ENCODE measurements around the gene ECSIT.
"Not testable (repeated sequence)": the region's sequence is repeated elsewhere in the genome, so short reads cannot be mapped to it uniquely, and the experiment has no call there.

Gene ECSIT

GRCh38 chr19:11479090-11479897 is 49.6 kb downstream of the ECSIT start:
- Histone ChIP-seq H3K4me3 (ENCODE audit: low read length) (no peak overlapping the region), H3K9ac (ENCODE audit: low read length) (no peak overlapping the region), H3K4me1 (ENCODE audit: control insufficient read depth, insufficient read depth, low read length) (no peaks in the 10 kb centered on the region), H3K27me3 (ENCODE audit: control insufficient read depth, insufficient read depth, low read length) (peaks cover 23% of the 10 kb centered on the region), H3K36me3 (ENCODE audit: control insufficient read depth, insufficient read depth, low read length) (peaks cover 2% of the 10 kb centered on the region), H3K27ac (ENCODE audit: low read depth, low read length) (no peak overlapping the region)

GRCh38 chr19:11478167-11479089 is 50.5 kb downstream of the ECSIT start:
- Histone ChIP-seq H3K4me3 (ENCODE audit: low read length) (no peak overlapping the region), H3K27ac (ENCODE audit: low read depth, low read length) (no peak overlapping the region), H3K36me3 (ENCODE audit: control insufficient read depth, insufficient read depth, low read length) (no peaks in the 10 kb centered on the region), H3K4me1 (ENCODE audit: control insufficient read depth, insufficient read depth, low read length) (no peaks in the 10 kb centered on the region), H3K9ac (ENCODE audit: low read length) (no peak overlapping the region), H3K27me3 (ENCODE audit: control insufficient read depth, insufficient read depth, low read length) (peaks cover 23% of the 10 kb centered on the region)

GRCh38 chr19:11475861-11476260 is 53.1 kb downstream of the ECSIT start:
- Histone ChIP-seq H3K27me3 (ENCODE audit: control insufficient read depth, insufficient read depth, low read length) (peaks cover 3% of the 10 kb centered on the region), H3K36me3 (ENCODE audit: control insufficient read depth, insufficient read depth, low read length) (no peaks in the 10 kb centered on the region), H3K9ac (ENCODE audit: low read length) (no peak overlapping the region), H3K4me1 (ENCODE audit: control insufficient read depth, insufficient read depth, low read length) (no peaks in the 10 kb centered on the region), H3K27ac (ENCODE audit: low read depth, low read length) (no peak overlapping the region), H3K4me3 (ENCODE audit: low read length) (no peak overlapping the region)

GRCh38 chr19:11475343-11475742 is 53.6 kb downstream of the ECSIT start:
- H3K27ac ChIP-seq (ENCODE audit: low read depth, low read length); H3K36me3 ChIP-seq (ENCODE audit: control insufficient read depth, insufficient read depth, low read length); H3K4me3 ChIP-seq (ENCODE audit: low read length): not testable (repeated sequence)

GRCh38 chr19:11473725-11474124 is 55.2 kb downstream of the ECSIT start:
- Histone ChIP-seq H3K4me3 (ENCODE audit: low read length) (no peak overlapping the region), H3K27ac (ENCODE audit: low read depth, low read length) (no peak overlapping the region), H3K27me3 (ENCODE audit: control insufficient read depth, insufficient read depth, low read length) (no peaks in the 10 kb centered on the region), H3K4me1 (ENCODE audit: control insufficient read depth, insufficient read depth, low read length) (no peaks in the 10 kb centered on the region), H3K36me3 (ENCODE audit: control insufficient read depth, insufficient read depth, low read length) (no peaks in the 10 kb centered on the region), H3K9ac (ENCODE audit: low read length) (no peak overlapping the region)

More at GRCh38 chr19:11475343-11475742, 53.6 kb downstream of the ECSIT start:
- not testable (repeated sequence) for H3K27me3 ChIP-seq (ENCODE audit: control insufficient read depth, insufficient read depth, low read length); H3K9ac ChIP-seq (ENCODE audit: low read length); H3K4me1 ChIP-seq (ENCODE audit: control insufficient read depth, insufficient read depth, low read length)

GRCh38 chr19:11468266-11468845 is 60.6 kb downstream of the ECSIT start:
- H3K4me1 ChIP-seq (ENCODE audit: control insufficient read depth, insufficient read depth, low read length); H3K27ac ChIP-seq (ENCODE audit: low read depth, low read length); H3K36me3 ChIP-seq (ENCODE audit: control insufficient read depth, insufficient read depth, low read length); H3K9ac ChIP-seq (ENCODE audit: low read length); H3K27me3 ChIP-seq (ENCODE audit: control insufficient read depth, insufficient read depth, low read length); H3K4me3 ChIP-seq (ENCODE audit: low read length): not testable (repeated sequence)

GRCh38 chr19:11465600-11465999 is 63.3 kb downstream of the ECSIT start:
- Histone ChIP-seq H3K4me1 (ENCODE audit: control insufficient read depth, insufficient read depth, low read length) (no peaks in the 10 kb centered on the region), H3K9ac (ENCODE audit: low read length) (no peak overlapping the region), H3K36me3 (ENCODE audit: control insufficient read depth, insufficient read depth, low read length) (no peaks in the 10 kb centered on the region), H3K4me3 (ENCODE audit: low read length) (no peak overlapping the region), H3K27ac (ENCODE audit: low read depth, low read length) (no peak overlapping the region), H3K27me3 (ENCODE audit: control insufficient read depth, insufficient read depth, low read length) (no peaks in the 10 kb centered on the region)

GRCh38 chr19:11464333-11465265 is 64.3 kb downstream of the ECSIT start:
- no peak overlapping the region for H3K27ac ChIP-seq (ENCODE audit: low read depth, low read length)
- no peaks in the 10 kb centered on the region for H3K36me3 ChIP-seq (ENCODE audit: control insufficient read depth, insufficient read depth, low read length)
- H3K4me3 ChIP-seq (ENCODE audit: low read length): no peak overlapping the region
- H3K9ac ChIP-seq (ENCODE audit: low read length): no peak overlapping the region
- no peaks in the 10 kb centered on the region for H3K27me3 ChIP-seq (ENCODE audit: control insufficient read depth, insufficient read depth, low read length)
- no peaks in the 10 kb centered on the region for H3K4me1 ChIP-seq (ENCODE audit: control insufficient read depth, insufficient read depth, low read length)

- H3K4me1 ChIP-seq (ENCODE audit: control insufficient read depth, insufficient read depth, low read length): no peaks in the 10 kb centered on the region
- no peaks in the 10 kb centered on the region for H3K36me3 ChIP-seq (ENCODE audit: control insufficient read depth, insufficient read depth, low read length)
- no peaks in the 10 kb centered on the region for H3K27me3 ChIP-seq (ENCODE audit: control insufficient read depth, insufficient read depth, low read length)
- H3K4me3 ChIP-seq (ENCODE audit: low read length): no peak overlapping the region
- no peak overlapping the region for H3K9ac ChIP-seq (ENCODE audit: low read length)
- no peak overlapping the region for H3K27ac ChIP-seq (ENCODE audit: low read depth, low read length)
Measured at GRCh38 chr19:11463391-11463790, 65.5 kb downstream of the ECSIT start.

- no peaks in the 10 kb centered on the region for H3K36me3 ChIP-seq (ENCODE audit: control insufficient read depth, insufficient read depth, low read length)
- no peaks in the 10 kb centered on the region for H3K4me1 ChIP-seq (ENCODE audit: control insufficient read depth, insufficient read depth, low read length)
- no peak overlapping the region for H3K9ac ChIP-seq (ENCODE audit: low read length)
- H3K27ac ChIP-seq (ENCODE audit: low read depth, low read length): no peak overlapping the region
- H3K27me3 ChIP-seq (ENCODE audit: control insufficient read depth, insufficient read depth, low read length): no peaks in the 10 kb centered on the region
- H3K4me3 ChIP-seq (ENCODE audit: low read length): no peak overlapping the region
Measured at GRCh38 chr19:11461453-11461852, 67.5 kb downstream of the ECSIT start.

GRCh38 chr19:11460207-11460606 is 68.7 kb downstream of the ECSIT start:
- Histone ChIP-seq H3K4me1 (ENCODE audit: control insufficient read depth, insufficient read depth, low read length) (no peaks in the 10 kb centered on the region), H3K4me3 (ENCODE audit: low read length) (no peak overlapping the region), H3K27ac (ENCODE audit: low read depth, low read length) (no peak overlapping the region), H3K36me3 (ENCODE audit: control insufficient read depth, insufficient read depth, low read length) (no peaks in the 10 kb centered on the region), H3K9ac (ENCODE audit: low read length) (no peak overlapping the region), H3K27me3 (ENCODE audit: control insufficient read depth, insufficient read depth, low read length) (no peaks in the 10 kb centered on the region)
